Pancreas (tissue), 10 donors: Measurements from ENCODE around the gene BCL2. TPM values are rescaled to one million over a fixed set of nuclear protein-coding genes. Genes with fewer than 3 reads are reported as not detected.

Experiments used
- ATAC-seq, 4 donors: fragments of 200-7000 bp; cut with Tn5 transposase; one replicate each; pipeline versions ENCODE4 v1.8.0 to v1.9.1; 2020; ENCODE audit warnings: mild to moderate bottlenecking in 4 of 4, moderate library complexity in 4 of 4
- DNase-seq, 6 donors: peaks; one replicate each; pipeline ENCODE4 v3.0.0-alpha.2; 2020
- FAIRE-seq: peaks from 2 replicates; lab custom pipeline; 2012; peaks lifted over from hg19 to GRCh38; lab: Jason Lieb, UNC
- H3K27ac ChIP-seq, 4 donors: fragments of 200-600 bp; sonication (generic); 1 replicate in 3 of 4; 2 replicates in 1 of 4; pipeline versions ENCODE4 v1.5.0 to v1.8.0; 2020
- H3K27me3 ChIP-seq, 4 donors: fragments of 200-600 bp; one replicate each; pipeline ENCODE4 v1.8.0; 2021
- H3K36me3 ChIP-seq, 3 donors: fragments of 200-600 bp; sonication (generic) in 1 of 3; one replicate each; pipeline versions ENCODE4 v1.5.0 to v1.8.0; 2020 to 2021
- H3K4me1 ChIP-seq, 3 donors: fragments of 200-600 bp; one replicate each; pipeline ENCODE4 v1.8.0; 2021
- H3K4me3 ChIP-seq, 4 donors: fragments of 200-600 bp; sonication (generic) in 2 of 4; one replicate each; pipeline versions ENCODE4 v1.5.0 to v1.8.0; 2020 to 2021
- H3K9me3 ChIP-seq, 4 donors: fragments of 200-600 bp; one replicate each; pipeline ENCODE4 v1.8.0; 2021
- WGBS, 2 donors: extraction: QIAGEN DNeasy Blood & Tissue Kit; methylation state at CpG; one replicate each; pipeline ENCODE4 v1.1.7; 2013; 5-methylcytosine and 5-hydroxymethylcytosine counted together
- intact Hi-C, 3 donors: fragments of 100-400 bp; cut with DNase I; formaldehyde crosslinking; loops; one replicate each; pipeline versions ENCODE4 v1.11.1 to v1.14.2; 2022
- polyA plus RNA-seq, 2 donors: library from polyadenylated mRNA; stranded (reverse); fragments of 200-250 nt; gene quantifications; one replicate each; pipeline ENCODE4 v1.2.3, GENCODE V29; 2013
- total RNA-seq, 6 donors: library from RNA; stranded (reverse); fragmentation: NEBNext Ultra II Directional in 4 of 6; extraction: Animal tissue kit (Norgen Biotek cat#: 25700) in 4 of 6; gene quantifications; one replicate each; pipeline versions ENCODE4 v1.2.1 to v1.2.4, GENCODE V29; 2021 to 2023
- TF ChIP-seq, protein P1 (sequence below), 4 donors: fragments of 200-600 bp; sonication (generic) in 3 of 4; IDR thresholded peaks; one replicate each; pipeline versions ENCODE4 v1.5.0 to v1.8.0; 2021; ENCODE audit warnings: antibody characterized with exemption in 4 of 4
- donor health status: healthy with polysubstance abuse.
- donor health status: DM: no; HTN: no; CAD: no; lungs with moderate emphysema.
- donor health status: DM: no; HTN: no; CAD: no.
- donor health status: control.
- donor health status: control.
- donor health status: Bipolar disorder and iron deficiency.
- donor health status: DM: yes; HTN: yes; CAD: no.
- donor health status: DM: no; HTN: no; CAD: no.
- donor health status: DM: no; HTN: no; CAD: no.
- donor health status: DM: yes; HTN: yes; CAD: no.

BCL2 gene
- total and polyA plus RNA-seq, 8 donors, result 1.9 to 9.0 (median 4.2) TPM

GRCh38 chr18:63154350-63155152 is 165.0 kb downstream of the BCL2 start:
- intact Hi-C loops, result no loop called here
- ATAC-seq (no peak), DNase-seq (no peak), FAIRE-seq (no peak)
- H3K4me3 ChIP-seq, result peak overlapping the region in 1 of 4 donors; percentile 11
- 66 to 75% methylated on average over 10 of the region's 10 CpGs for WGBS, 2 donors
- peaks cover 8 to 11% (median 10%) of the 10 kb centered on the region in 3 donors for H3K4me1 ChIP-seq
- H3K36me3 ChIP-seq, result no peaks in the 10 kb centered on the region
- H3K27ac ChIP-seq, result no peak overlapping the region
- H3K9me3 ChIP-seq, result no peaks in the 10 kb centered on the region
- TF ChIP-seq, protein P1, sequence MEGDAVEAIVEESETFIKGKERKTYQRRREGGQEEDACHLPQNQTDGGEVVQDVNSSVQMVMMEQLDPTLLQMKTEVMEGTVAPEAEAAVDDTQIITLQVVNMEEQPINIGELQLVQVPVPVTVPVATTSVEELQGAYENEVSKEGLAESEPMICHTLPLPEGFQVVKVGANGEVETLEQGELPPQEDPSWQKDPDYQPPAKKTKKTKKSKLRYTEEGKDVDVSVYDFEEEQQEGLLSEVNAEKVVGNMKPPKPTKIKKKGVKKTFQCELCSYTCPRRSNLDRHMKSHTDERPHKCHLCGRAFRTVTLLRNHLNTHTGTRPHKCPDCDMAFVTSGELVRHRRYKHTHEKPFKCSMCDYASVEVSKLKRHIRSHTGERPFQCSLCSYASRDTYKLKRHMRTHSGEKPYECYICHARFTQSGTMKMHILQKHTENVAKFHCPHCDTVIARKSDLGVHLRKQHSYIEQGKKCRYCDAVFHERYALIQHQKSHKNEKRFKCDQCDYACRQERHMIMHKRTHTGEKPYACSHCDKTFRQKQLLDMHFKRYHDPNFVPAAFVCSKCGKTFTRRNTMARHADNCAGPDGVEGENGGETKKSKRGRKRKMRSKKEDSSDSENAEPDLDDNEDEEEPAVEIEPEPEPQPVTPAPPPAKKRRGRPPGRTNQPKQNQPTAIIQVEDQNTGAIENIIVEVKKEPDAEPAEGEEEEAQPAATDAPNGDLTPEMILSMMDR (IDR thresholded peaks at IDR 0.05), result no peak
- H3K27me3 ChIP-seq, result no peaks in the 10 kb centered on the region

DNA sequence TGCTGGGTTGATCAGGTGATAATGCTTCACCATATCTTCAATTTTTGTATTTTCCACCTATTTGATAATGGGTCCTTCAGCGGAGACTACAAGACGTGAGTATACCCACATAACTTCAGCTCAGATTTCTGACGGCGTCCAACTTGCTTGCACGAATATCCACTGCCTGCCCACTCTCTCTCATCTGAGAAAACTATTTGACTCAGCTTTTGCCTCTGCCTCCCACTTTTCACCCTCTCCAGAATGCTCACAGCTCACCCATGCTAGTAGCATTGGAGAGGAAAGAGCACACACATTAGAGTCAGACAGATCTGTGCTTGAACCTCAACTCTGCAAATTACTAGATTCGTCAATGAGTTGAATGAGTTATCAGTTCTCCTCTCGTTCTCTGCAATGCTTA is 166.8 kb downstream of the BCL2 start:
- no peaks in the 10 kb centered on the region for H3K9me3 ChIP-seq
- no peak for FAIRE-seq
- peaks cover 2 to 14% (median 7%) of the 10 kb centered on the region in 3 donors for H3K4me1 ChIP-seq
- no peak overlapping the region for H3K27ac ChIP-seq
- no peak overlapping the region for H3K4me3 ChIP-seq
- 84 to 85% methylated on average over 7 of the region's 7 CpGs for WGBS, 2 donors
- H3K36me3 ChIP-seq, result no peaks in the 10 kb centered on the region
- no peak for ATAC-seq
- H3K27me3 ChIP-seq, result no peaks in the 10 kb centered on the region
- intact Hi-C loops, result no loop called here
- no peak for DNase-seq
- TF ChIP-seq, protein P1 (IDR thresholded peaks at IDR 0.05), result no peak

GRCh38 chr18:63152096-63152495 is 167.5 kb downstream of the BCL2 start:
- H3K27ac ChIP-seq, result no peak overlapping the region
- no peak overlapping the region for H3K4me3 ChIP-seq
- peaks cover 0 to 7% (median 2%) of the 10 kb centered on the region in 3 donors for H3K4me1 ChIP-seq
- no peak for DNase-seq
- WGBS, 2 donors, result 54 to 57% methylated on average over 3 of the region's 3 CpGs
- H3K27me3 ChIP-seq, result no peaks in the 10 kb centered on the region
- intact Hi-C loops, result no loop called here
- FAIRE-seq, result no peak
- H3K9me3 ChIP-seq, result no peaks in the 10 kb centered on the region
- no peak for ATAC-seq
- TF ChIP-seq, protein P1 (IDR thresholded peaks at IDR 0.05), result no peak
- no peaks in the 10 kb centered on the region for H3K36me3 ChIP-seq

- Histone ChIP-seq H3K4me3 (no peak overlapping the region), H3K4me1 (peaks cover 0 to 7% (median 0%) of the 10 kb centered on the region in 3 donors), H3K27ac (no peak overlapping the region), H3K36me3 (no peaks in the 10 kb centered on the region), H3K27me3 (no peaks in the 10 kb centered on the region), H3K9me3 (no peaks in the 10 kb centered on the region)
- WGBS, 2 donors, result 76 to 84% methylated on average over 5 of the region's 5 CpGs
- intact Hi-C loops, result no loop called here
- no peak for DNase-seq
- no peak for ATAC-seq
- FAIRE-seq, result no peak
- TF ChIP-seq, protein P1 (IDR thresholded peaks at IDR 0.05), result no peak
Observed at GRCh38 chr18:63151539-63151938, 168.0 kb downstream of the BCL2 start.

DNA sequence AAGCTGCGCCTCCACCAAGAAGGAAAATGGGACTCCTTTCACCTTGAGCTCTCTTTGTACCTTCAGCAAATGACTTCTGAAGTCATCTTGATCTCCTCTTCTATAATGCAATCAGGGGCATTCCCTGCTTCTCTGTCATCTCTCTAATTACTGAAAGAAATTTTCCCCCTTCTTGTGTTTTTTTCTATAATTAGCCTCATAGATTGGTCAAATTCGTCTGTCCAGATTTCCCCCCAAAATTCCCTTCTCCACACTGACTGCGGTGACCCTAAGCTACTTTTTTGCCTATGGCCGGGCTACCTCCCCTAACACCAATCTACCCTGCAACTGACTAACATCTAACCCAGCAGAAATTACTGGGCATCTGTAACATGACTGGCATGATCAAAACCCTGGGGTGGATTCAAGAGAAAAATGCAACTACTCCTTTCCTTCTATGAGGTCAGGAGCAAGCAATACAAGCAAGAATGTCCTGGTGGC is 168.6 kb downstream of the BCL2 start:
- Histone ChIP-seq H3K4me3 (no peak overlapping the region), H3K4me1 (peaks cover 0 to 7% (median 0%) of the 10 kb centered on the region in 3 donors), H3K9me3 (no peaks in the 10 kb centered on the region), H3K27me3 (no peaks in the 10 kb centered on the region), H3K36me3 (no peaks in the 10 kb centered on the region), H3K27ac (no peak overlapping the region)
- 84 to 86% methylated on average over 4 of the region's 4 CpGs for WGBS, 2 donors
- no peak for FAIRE-seq
- intact Hi-C loops, result no loop called here
- DNase-seq, result no peak
- TF ChIP-seq, protein P1 (IDR thresholded peaks at IDR 0.05), result no peak
- ATAC-seq, result no peak
